GM06990 (cell line): ENCODE data around the gene DYNC1I2.

ENCODE experiments used
- DNase-seq: peaks from one replicate; pipeline ENCODE4 v3.0.0-alpha.2; 2011; ENCODE audit not compliant: insufficient read length; ENCODE audit errors: extremely low read depth
- H3K27me3 ChIP-seq: replicated peaks from 2 replicates; pipeline ENCODE4 v1.6.0; 2011; ENCODE audit warnings: low read length; ENCODE audit not compliant: control insufficient read depth, insufficient read depth
- H3K36me3 ChIP-seq: 2 replicates; pipeline ENCODE4 v1.5.1; 2011; ENCODE audit warnings: low read length; ENCODE audit not compliant: control insufficient read depth, insufficient read depth
- H3K4me3 ChIP-seq: replicated peaks from 2 replicates; pipeline ENCODE4 v1.5.1; 2011; ENCODE audit warnings: low read depth, mild to moderate bottlenecking, control low read depth, low read length
- CTCF ChIP-seq: IDR thresholded peaks from 2 replicates; pipeline ENCODE4 v1.5.1; 2011; ENCODE audit warnings: low read length, control low read depth, mild to moderate bottlenecking, inconsistent platforms; ENCODE audit not compliant: insufficient read depth, poor library complexity, severe bottlenecking

The DYNC1I2 gene

GRCh38 chr2:171729952-171730317 is 42.7 kb downstream of the DYNC1I2 start:
- Histone ChIP-seq H3K4me3 (no peak overlapping the region), H3K27me3 (no peaks in the 10 kb centered on the region), H3K36me3 (peaks cover 3% of the 10 kb centered on the region)
- no peak for DNase-seq
- no peak for TF ChIP-seq CTCF

- peaks cover 5% of the 10 kb centered on the region for H3K36me3 ChIP-seq
- no peak for TF ChIP-seq CTCF
- H3K27me3 ChIP-seq, result no peaks in the 10 kb centered on the region
- DNase-seq, result no peak
- no peak overlapping the region for H3K4me3 ChIP-seq
Observed at GRCh38 chr2:171735991-171736710, 48.9 kb downstream of the DYNC1I2 start.

- no peak for TF ChIP-seq CTCF
Observed at GRCh38 chr2:171741189-171741588, 53.9 kb downstream of the DYNC1I2 start.

GRCh38 chr2:171742760-171743159 is 55.5 kb downstream of the DYNC1I2 start:
- H3K27me3 ChIP-seq, result no peaks in the 10 kb centered on the region
- no peak for DNase-seq
- no peak overlapping the region for H3K4me3 ChIP-seq
- no peak for TF ChIP-seq CTCF
- peaks cover 8% of the 10 kb centered on the region for H3K36me3 ChIP-seq

More at GRCh38 chr2:171741189-171741588, 53.9 kb downstream of the DYNC1I2 start:
- DNase-seq, result peak; percentile 20
- H3K27me3 ChIP-seq, result no peaks in the 10 kb centered on the region
- H3K4me3 ChIP-seq, result no peak overlapping the region
- H3K36me3 ChIP-seq, result peaks cover 6% of the 10 kb centered on the region

- H3K4me3 ChIP-seq, result no peak overlapping the region
- peaks cover 6% of the 10 kb centered on the region for H3K36me3 ChIP-seq
- DNase-seq, result no peak
- no peak for TF ChIP-seq CTCF
- H3K27me3 ChIP-seq, result no peaks in the 10 kb centered on the region
Observed at GRCh38 chr2:171745141-171745540, 57.9 kb downstream of the DYNC1I2 start.

GRCh38 chr2:171745806-171746205 is 58.5 kb downstream of the DYNC1I2 start:
- no peak for TF ChIP-seq CTCF
- H3K4me3 ChIP-seq, result no peak overlapping the region
- peaks cover 8% of the 10 kb centered on the region for H3K36me3 ChIP-seq
- no peak for DNase-seq
- no peaks in the 10 kb centered on the region for H3K27me3 ChIP-seq
